Activated CD8-positive, alpha-beta memory T cell treated with anti-CD3 and anti-CD28 coated beads for 4 hours (primary cell): Measurements from ENCODE around the gene NHP2.

ENCODE experiments used
- DNase-seq, 2 donors: peaks; one replicate each; pipeline ENCODE4 v3.0.0-alpha.2; 2020; ENCODE audit warnings: low read depth in 2 of 2

NHP2 gene

DNA sequence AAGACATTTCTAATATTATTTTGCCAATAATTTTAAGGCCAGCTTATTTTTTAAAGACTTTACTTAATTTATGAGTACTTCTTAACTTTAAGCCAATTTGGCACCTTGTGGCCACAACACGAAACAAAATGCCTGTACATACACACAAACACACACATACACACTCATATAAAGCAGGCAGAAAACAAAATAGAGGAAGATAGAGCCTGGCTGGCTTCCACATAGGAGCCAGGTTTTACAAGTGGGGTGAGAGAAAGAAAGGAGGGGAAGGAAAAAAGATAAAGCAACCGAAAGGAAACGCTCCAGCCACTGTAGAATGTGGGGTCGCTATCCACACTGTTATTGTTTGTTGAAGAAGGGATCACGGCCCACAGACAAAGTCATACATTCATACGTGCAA is 23.1 kb upstream of the NHP2 start:
- no peak for DNase-seq

DNA sequence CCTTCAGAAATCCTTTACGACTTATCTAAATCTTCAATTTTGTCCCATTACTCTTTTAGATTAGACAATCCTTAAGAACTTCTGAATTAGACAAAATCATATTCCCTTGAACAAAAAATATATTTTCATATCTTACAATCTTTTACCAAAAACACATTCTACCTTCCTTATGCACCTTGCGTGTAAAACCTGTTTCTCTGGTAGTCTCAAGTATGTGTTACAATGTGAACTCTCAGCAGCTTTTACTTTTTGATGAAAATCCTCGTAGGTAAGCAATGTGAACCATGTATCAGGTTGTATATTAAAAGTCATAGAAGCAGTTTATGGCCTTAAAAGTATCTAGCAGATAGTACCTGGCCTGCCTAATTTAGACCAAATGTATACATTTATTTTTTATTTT is 20.8 kb upstream of the NHP2 start:
- no peak for DNase-seq

DNA sequence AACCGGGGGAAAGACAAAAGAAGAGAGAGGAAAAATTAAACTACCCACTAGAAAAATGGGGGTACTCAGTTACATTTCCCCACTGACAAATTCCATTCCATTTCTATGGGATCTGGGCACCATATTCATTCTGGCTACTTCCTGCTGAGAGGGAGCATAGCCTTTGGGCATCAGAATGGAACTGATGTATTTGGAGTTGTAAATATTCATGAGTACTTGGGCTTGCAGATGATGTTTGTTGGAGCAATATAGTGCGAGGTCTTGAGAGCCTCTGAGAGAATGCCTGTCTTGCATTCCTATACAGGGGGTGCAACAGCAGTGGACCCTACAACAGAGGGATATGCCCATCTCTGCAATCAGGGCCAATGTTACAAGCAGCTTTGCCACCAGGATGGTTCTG is 16.8 kb upstream of the NHP2 start:
- no peak for DNase-seq

DNA sequence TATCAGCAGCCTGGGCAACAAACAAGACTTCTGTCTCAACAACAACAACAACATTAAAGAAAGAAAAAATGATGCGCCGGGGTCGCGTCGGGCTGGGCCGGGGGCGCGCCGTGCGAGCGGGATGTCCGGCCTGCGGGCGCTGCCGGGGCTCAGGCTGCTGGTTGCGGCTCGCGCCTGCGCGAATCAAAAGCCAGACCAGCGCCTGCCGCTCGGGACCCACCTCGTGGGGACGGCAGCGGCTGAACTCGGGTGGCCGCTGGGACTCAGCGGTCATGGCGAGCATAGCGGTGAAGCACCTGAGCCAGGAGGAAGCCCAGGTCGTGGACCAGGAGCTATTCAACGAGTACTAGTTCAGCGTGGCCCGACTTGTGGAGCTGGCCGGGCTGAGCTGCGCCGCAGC is 11.9 kb upstream of the NHP2 start:
- no peak for DNase-seq

DNA sequence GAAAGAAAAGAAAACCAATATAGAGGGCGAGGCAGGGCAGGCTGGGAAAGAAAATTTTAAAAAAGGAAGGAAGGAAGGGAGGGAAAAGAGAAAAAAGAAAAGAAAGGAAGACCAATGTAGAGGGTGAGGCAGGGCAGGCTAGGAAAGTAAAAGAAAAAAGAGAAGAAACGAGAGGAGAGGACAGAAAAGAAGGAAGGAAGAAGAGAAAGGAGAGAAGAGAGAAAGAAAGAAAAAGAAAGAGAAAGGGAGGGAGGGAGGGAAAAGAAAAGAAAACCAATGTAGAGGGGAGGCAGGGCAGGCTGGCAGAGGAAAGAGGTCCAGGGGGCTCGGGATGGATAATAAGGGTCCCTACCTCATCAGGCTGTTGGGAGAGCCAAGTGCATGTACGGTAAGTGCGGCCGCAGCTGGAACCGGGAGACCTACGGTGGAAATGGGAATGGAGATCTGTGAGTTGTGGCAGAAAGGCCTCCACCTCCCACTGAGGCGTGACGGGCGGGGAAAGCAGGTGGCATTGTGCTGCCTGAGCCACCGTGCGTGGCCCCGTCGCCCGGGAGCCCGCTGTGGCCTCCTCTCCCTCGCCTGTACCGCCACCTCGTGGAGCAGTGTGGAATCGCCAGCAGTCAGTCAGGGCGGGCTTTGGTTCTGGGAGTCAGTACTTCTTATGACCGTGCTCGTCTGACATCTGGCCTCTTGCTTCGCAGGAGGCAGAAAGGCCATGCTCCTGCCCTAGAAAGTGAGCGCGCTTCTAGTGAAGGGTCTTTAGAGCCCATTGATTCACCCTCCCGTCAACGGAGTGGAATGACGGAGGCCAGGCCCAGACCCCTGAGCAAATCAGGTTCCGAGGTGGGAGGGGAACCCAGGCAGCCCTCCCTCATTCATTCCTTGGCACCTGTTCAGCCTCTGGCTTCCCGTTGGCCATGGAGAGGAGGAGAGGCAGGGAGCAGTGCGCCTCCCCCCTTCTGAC is 10.4 kb upstream of the NHP2 start:
- peak; percentile 81 to 91 for DNase-seq

DNA sequence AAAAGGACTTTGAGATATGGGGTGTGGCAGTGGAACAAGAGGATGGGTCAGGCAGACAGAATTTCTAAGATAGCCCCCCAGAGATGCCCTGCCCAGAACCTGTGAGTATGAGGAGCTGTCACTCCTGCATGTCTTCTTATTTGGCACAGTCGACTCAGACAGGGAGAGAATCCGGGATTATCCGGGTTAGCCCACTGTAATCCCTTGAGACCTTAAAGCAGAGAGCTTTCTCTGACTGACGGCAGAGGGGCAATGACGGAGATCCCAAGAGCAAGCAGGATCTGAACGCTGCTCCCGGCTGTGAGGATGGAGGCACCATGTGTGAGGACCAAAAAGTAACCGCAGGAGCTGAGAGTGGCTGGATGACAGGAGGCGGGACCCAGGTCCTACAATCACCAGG is 8.8 kb upstream of the NHP2 start:
- DNase-seq, result no peak

DNA sequence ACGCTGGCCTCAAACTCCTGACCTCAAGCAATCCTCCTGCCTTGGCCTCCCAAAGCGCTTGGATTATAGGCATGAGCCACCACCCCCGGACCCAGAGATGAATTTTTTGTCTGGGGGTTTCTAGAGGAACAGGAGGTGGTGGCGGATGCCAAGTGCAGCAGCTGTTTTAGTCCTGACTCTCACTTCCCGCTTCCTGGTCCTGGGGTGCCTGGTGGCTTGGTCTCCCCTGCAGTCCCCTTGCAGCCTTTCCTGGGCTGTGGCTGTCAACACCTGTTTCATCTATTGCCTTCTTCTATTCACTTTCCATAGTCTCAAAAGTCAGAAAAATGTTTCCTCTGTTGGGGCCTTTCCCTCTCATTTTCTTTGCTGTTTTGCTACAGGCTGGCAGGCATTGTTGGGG is 6.5 kb upstream of the NHP2 start:
- DNase-seq, result no peak

DNA sequence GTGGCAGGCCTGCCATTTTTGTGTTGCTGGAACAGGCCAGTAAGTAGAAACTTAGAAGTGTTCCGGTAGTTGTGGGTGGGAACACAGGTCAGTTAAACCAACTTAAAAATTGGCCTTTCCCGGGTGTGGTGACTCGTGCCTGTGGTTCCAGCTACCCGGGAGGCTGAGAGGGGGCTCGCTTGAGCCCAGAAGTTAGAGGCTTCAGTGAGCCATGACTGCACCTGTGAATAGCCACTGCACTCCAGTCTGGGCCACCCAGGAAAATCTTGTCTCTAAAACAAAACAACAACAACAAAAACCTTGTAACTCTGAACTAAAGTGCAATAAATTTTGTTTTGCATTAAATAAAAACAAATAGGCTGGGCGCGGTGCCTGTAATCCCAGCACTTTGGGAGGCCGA is 1.4 kb upstream of the NHP2 start:
- DNase-seq, result no peak

DNA sequence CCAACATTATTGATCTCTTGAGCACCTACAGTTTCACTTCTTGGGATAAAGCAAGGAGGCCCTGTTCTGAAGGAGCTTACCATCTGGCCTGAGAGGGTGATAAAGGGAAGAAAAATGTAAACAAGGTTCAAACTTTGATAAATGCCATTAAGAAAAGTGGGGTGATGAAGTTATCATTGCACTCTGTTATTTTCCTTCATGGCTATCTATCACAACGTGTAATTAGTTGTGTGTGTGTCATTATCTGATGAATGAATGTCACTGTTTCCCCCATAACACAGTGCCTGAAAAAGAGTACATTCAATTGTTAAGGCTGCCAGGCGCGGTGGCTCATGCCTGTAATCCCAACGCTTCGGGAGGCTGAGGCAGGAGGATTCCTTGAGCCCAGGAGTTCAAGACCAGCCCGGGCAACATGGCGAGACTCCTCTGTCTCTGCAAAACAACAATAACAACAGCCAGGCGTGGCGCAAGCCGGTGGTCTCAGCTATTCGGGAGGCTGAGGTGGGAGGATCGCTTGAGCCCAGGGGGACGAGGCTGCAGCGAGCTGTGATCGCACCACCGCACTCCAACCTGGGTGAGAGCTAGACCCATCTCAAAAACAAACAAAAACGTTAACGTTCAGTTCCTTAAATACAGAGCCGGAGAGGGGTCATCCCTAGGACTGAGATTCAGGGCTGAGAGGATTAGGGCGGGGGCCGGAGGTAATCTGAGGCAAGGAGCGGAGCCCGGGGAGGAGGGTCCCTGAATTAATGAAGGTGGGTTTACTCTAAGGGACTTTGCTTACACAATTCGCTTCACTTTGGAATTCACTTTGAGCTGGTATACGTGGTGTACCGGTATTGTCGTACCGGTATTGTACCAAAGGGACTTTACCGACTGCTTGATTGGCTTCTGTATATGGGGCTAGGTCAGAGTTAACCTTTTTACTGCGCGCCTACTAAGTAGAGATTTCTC is 917 bp downstream of the NHP2 start:
- DNase-seq, result no peak

DNA sequence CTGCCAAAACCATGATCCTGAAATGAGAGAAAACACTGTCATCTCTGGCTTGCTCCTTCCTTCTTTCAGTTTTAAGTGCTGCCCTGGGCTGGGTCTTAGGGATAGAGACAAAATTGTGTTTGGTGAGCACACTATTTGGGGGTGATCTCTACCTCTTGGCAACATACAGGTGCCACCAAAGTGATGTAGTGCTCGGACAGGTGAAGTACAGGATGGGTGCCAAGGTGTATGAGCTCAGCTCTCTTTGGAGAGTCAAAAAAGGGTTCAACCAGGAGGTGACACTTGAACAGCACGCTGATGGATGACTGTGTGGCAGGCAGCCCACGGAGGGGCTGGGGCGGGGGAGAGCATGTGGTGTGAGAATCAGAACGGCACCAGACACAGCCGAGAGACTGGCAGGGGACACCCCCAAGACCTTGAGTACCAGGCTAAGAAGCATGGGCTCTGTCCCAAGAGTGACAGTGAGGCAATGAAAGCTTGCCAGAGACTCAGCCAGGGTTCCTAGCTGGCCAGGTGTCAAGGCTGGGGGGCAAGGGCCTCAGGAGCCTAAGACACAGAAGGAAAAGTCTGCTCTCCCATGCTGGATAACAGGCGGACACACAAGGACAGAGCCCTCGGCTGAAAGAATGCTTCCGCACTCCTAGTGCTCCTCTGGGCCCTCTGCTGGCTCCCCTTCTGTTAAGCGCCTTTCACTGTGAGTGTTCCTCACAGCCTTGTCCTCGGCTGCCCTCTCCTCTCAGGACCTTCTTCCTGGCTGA is 2.5 kb downstream of the NHP2 start:
- no peak for DNase-seq

DNA sequence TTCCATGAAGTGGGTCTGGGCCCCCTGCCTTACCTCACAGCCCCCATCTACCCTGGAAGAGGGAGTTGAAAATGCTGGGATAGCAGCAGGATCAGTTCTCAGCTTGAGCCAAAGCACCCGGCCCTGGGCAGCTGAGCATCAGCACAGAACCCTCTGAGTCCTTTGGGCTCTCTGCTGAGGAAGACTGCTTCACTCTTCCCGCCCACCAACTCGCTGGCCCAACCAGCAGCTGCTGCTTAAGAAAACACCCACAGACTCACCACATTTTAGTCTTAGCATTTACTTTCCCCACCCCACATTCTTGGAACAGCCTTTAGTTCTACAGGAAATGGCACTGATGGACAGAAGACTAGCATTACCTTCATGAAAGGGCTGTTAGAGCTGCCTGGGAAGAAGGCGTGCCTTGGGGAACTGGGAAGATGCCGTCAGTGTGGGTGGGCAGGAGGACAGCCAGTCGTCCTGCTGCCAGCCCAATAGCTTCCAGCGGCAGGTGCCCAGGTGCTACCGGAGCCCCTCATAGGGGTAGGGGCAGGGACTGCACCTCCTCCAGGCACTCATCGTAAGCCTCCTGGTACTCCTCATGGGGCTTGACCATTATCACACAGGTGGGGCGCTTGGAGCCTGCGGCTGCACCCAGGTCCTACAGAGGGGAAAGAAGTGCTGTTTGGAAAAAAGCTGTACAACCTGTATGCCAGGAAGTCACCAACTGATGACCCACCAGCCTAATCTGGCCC is 4.3 kb downstream of the NHP2 start:
- no peak for DNase-seq

DNA sequence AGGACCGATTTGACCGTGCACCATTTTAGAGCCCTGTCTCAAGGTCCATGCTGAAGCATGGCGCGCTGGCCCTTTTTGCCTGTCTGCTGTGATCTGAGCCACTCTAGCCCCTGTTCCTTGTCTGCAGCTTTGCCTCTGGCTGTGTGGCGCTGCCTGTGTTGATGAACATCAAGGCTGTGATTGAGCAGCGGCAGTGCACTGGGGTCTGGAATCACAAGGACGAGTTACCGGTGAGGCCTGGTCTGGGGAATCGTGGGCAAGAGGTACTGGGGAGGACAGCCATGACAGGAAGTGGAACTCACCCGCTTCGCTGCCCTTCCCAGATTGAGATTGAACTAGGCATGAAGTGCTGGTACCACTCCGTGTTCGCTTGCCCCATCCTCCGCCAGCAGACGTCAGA is 6.3 kb downstream of the NHP2 start:
- DNase-seq, result no peak

DNA sequence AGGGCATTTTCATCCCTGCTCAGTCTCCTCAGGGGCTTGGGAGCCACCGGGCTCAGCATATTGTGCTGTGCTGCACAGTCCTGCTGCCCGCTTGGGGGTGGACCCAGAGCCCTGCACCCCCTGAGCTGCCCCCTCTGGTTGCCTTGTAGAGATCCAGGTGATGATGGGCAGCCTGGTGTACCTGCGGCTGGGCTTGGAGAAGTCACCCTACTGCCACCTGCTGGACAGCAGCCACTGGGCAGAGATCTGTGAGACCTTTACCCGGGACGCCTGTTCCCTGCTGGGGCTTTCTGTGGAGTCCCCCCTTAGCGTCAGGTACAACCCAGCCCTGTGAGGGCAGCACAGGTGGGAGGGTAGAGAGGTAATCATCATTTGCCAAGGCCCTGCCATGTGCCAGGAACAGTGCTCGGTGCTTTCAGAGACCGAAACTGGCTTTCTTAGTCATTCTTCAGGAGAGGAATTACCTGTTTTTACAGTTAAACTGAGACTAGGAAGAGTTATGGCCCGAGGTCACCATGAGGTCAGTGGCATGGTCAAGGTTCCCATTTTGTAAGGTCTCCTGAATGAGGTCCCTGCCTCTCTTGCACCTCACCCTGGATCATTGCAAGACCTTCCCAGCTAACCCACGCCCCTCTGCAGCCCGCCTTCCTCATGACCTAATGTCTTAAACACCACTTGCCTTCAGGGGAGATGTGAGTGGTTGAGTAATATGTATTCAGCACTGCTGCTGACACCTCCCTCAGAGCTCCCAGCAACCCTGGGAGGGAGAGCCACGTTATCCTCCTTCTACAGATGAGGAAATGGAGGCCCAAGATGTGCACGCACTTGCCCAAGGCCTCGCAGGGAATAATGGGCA is 7.5 kb downstream of the NHP2 start:
- DNase-seq, result peak; percentile 46 to 54

DNA sequence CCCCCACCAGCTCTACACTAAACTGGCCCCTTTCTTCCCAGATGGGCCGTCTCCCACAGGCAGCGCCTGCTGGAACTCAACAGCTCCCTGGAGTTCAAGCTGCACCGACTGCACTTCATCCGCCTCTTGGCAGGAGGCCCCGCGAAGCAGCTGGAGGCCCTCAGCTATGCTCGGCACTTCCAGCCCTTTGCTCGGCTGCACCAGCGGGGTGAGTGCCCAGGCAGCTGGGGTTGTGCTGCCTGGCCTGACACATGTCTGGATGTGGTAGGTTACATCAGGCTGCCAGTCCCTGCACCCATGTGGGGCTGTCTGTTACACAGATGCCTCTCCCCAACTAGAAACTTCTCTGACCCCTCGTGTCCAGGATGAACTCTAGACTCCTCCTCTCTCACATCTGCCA is 9.8 kb downstream of the NHP2 start:
- DNase-seq, result no peak

DNA sequence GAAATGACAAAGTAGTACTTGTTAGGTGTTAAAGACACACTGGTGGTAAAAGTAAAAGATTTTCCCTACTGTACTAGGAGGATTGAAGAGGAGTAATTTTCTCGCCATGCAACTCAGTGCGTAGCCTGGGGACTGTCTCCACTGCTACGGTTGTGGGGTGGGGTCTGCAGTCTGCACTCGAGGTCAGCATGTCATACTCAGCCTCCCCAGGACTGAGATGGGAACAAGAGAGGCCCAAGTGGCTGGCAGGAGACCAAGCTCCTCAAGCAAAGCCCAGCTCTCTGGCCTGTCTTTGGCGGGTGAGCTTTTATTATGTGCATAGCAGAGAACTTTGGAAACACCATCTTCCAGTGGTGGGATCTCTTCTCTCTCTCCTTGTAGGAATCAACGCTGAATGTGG is 10.4 kb downstream of the NHP2 start:
- DNase-seq, result no peak

DNA sequence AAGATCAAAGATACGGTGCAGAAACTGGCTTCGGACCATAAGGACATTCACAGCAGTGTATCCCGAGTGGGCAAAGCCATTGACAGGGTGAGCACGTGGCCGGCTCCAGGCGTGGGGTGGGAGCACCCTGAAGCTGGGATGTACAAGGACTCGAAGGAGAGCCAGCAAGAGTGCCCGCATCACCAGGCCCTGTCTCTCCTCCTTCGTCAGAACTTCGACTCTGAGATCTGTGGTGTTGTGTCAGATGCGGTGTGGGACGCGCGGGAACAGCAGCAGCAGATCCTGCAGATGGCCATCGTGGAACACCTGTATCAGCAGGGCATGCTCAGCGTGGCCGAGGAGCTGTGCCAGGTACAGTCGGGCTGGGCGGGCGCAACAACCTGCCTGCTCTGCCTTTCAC is 11.0 kb downstream of the NHP2 start:
- no peak for DNase-seq

DNA sequence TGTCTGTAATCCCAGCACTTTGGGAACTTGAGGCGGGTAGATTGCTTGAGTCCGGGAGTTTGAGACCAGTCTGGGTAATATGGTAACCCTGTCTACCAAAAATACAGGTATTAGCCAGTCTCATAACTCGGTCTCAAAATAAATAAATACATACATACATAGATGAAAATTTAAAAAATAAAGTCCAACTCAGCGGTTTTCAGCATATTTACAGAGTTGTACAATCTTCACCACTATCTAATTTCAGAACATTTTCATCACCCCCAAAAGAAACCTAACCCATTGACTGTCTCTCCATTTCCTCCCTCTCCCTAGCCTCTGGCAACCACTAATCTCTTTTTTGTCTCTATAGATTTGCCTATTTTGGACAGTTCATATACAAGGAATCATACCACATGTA is 12.1 kb downstream of the NHP2 start:
- no peak for DNase-seq

DNA sequence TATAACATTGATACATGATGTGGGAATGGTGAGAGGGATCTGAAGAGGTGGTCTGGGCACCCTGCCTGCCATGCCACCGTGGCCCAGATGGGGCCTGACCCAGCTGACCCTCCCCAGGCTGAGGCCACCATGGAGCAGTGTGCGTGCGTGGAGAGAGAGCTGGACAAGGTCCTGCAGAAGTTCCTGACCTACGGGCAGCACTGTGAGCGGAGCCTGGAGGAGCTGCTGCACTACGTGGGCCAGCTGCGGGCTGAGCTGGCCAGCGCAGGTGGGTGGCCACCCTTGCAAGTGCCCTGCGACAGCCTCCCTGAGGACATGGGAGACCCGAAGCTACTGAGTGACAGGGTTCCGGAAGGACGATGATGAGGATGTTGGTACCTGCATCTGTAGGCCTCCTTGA is 15.7 kb downstream of the NHP2 start:
- DNase-seq, result no peak

DNA sequence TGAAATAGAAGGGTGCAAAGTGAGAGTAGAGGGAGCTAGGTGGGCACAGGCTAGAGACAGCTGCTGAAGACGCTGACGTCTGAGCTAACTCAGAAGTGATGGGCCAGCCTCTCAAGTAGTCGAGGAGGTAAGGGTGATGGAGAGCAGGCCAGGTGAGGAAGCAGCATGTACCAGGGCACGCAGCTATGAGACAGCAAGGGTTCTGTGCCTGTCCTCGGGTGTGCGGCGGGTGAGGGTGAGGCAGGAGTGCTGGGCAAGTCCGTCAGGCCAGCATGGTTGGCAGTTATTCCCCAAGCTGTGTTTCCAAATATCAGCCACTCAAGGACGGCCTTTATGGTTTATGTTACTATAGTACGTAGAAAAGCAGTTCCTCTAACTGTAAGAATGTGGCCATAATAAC is 16.7 kb downstream of the NHP2 start:
- no peak for DNase-seq

DNA sequence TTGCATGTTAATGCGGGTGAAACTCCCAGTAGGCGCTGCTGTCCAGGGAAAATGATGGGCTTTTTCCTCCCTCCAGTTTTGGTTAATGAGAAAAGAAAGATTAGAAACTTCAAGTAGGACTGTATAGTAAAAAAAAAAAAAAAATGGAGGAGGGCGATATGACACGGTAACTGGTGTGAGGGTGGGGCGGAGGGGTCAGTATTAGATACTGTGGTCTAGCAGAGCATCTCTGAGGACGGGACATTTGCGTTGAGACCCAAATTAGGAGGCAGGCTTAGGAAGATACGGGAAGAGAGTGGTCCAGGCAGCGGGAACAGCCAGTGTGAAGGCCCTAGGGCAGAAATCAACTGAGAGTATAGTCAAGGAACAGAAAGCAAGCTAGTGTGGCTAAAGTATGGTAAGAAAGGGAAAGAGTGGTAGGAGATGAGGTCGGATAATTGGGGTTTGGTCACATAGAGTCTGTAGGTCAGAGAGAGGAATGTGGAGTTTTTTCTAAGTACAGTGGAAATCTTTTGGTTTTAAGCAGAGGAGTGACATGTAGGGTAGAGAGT is 22.2 kb downstream of the NHP2 start:
- no peak for DNase-seq
